ENCODE data around the gene DLG1. TPM values are rescaled to one million over a fixed set of nuclear protein-coding genes. Genes with fewer than 3 reads are reported as not detected.
A peak's percentile ranks its signal among the peaks of the same experiment; 100 is the strongest.
"Not testable (repeated sequence)": the region's sequence is repeated elsewhere in the genome, so short reads cannot be mapped to it uniquely, and the experiment has no call there.

DLG1 gene
- total RNA-seq, 1 donor from 2014 or later: 138 TPM

DNA sequence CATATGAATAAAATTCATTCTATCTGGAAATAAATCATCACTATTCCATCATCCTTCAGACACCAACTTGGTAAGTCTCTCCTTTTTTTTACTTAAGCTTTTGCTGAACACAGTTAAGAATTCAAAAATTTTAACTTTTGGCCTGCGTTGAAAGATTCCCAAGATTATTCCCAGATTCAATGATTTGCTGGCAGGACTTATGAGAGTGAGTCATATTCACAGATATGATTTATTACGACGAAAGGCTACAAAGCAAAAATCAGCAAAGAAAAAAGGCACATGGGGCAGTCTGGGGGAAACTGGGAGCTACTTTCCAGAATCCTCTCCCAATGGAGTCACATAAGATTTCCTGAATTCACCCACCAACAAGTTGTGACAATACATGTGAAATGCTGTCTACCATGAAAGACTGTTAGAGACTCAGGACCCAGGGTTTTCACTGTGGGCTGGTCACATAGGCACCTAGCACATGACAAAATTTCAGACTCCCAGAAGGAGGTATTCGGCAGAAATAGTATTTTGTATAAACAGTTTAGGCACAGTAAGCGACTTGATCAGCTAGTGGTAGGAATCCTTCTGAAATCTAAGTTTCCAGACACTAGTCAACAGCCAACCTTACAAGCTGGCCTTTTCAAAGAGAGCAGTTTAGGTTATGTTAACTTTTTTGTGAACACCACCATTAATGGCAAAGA is 82.1 kb downstream of the DLG1 start:
- TF ChIP-seq EZH2 (IDR thresholded peaks at IDR 0.05) (no peak), EZH2phosphoT487 (IDR thresholded peaks at IDR 0.05) (no peak)
- TF ChIP-seq, protein P1, sequence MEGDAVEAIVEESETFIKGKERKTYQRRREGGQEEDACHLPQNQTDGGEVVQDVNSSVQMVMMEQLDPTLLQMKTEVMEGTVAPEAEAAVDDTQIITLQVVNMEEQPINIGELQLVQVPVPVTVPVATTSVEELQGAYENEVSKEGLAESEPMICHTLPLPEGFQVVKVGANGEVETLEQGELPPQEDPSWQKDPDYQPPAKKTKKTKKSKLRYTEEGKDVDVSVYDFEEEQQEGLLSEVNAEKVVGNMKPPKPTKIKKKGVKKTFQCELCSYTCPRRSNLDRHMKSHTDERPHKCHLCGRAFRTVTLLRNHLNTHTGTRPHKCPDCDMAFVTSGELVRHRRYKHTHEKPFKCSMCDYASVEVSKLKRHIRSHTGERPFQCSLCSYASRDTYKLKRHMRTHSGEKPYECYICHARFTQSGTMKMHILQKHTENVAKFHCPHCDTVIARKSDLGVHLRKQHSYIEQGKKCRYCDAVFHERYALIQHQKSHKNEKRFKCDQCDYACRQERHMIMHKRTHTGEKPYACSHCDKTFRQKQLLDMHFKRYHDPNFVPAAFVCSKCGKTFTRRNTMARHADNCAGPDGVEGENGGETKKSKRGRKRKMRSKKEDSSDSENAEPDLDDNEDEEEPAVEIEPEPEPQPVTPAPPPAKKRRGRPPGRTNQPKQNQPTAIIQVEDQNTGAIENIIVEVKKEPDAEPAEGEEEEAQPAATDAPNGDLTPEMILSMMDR (IDR thresholded peaks at IDR 0.05): no peak
- Mint-ChIP-seq H3K36me3 (peaks cover 23% of the 10 kb centered on the region), H3K4me3 (no peak overlapping the region), H3K27ac (no peak overlapping the region), H3K4me1 (peaks cover 4% of the 10 kb centered on the region), H3K9me3 (peaks cover 17% of the 10 kb centered on the region), H3K27me3 (ENCODE audit: insufficient read depth, low read depth) (no peaks in the 10 kb centered on the region)
- H3K79me2 ChIP-seq (ENCODE audit: low read depth): peaks cover 100% of the 10 kb centered on the region
- H3F3A ChIP-seq (ENCODE audit: low read depth): peaks cover 9% of the 10 kb centered on the region
- H2AFZ ChIP-seq (replicated peaks): no peak overlapping the region
- H3K4me3 ChIP-seq: no peak overlapping the region
- no peak overlapping the region for H3K9ac ChIP-seq
- H3K27ac ChIP-seq: peak overlapping the region; percentile 55
- no peaks in the 10 kb centered on the region for H3K27me3 ChIP-seq
- H3K9me3 ChIP-seq (ENCODE audit: low read depth): no peaks in the 10 kb centered on the region
- H3K4me2 ChIP-seq: no peak overlapping the region
- peaks cover 30% of the 10 kb centered on the region for H4K20me1 ChIP-seq (ENCODE audit: low read depth)
- H3K36me3 ChIP-seq: no peaks in the 10 kb centered on the region
- no peaks in the 10 kb centered on the region for H3K4me1 ChIP-seq
- DNase-seq (ENCODE audit: low spot score): no peak

DNA sequence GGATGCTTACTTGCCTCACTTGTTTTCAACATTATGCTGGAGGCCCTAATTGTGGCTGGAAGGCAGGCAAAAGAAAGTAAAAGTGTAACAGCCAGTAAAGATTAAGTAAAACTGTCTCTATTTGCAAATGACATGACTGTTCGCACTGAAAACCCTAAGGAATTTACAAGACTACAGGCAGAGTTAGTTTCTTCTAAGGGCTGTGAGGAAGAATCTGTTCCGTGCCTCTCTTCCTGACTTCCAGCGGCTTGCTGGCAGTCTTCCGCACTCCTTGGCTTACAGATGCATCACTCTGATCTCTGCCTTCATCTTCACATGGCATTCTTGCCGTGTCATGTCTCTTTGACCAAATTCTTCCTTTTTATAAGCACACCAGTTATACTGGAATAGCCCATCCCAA is 86.1 kb downstream of the DLG1 start:
- Histone ChIP-seq H3K4me1 (peaks cover 19% of the 10 kb centered on the region), H3K4me3 (no peak overlapping the region), H3K9me3 (ENCODE audit: low read depth) (no peaks in the 10 kb centered on the region), H2AFZ (replicated peaks) (no peak overlapping the region), H3K9ac (no peak overlapping the region), H3K27me3 (no peaks in the 10 kb centered on the region), H3K79me2 (ENCODE audit: low read depth) (peaks cover 100% of the 10 kb centered on the region), H3K36me3 (no peaks in the 10 kb centered on the region), H4K20me1 (ENCODE audit: low read depth) (peaks cover 31% of the 10 kb centered on the region), H3K27ac (no peak overlapping the region), H3K4me2 (no peak overlapping the region), H3F3A (ENCODE audit: low read depth) (peaks cover 15% of the 10 kb centered on the region)
- DNase-seq (ENCODE audit: low spot score): no peak
- H3K9me3 Mint-ChIP-seq: peaks cover 30% of the 10 kb centered on the region
- H3K4me3 Mint-ChIP-seq: no peak overlapping the region
- TF ChIP-seq, protein P1 (IDR thresholded peaks at IDR 0.05): no peak
- TF ChIP-seq EZH2phosphoT487 (IDR thresholded peaks at IDR 0.05) (no peak), EZH2 (IDR thresholded peaks at IDR 0.05) (no peak)
- H3K4me1 Mint-ChIP-seq: peaks cover under 1% of the 10 kb centered on the region
- no peaks in the 10 kb centered on the region for H3K27me3 Mint-ChIP-seq (ENCODE audit: insufficient read depth, low read depth)
- H3K27ac Mint-ChIP-seq: no peak overlapping the region
- H3K36me3 Mint-ChIP-seq: peaks cover 38% of the 10 kb centered on the region

DNA sequence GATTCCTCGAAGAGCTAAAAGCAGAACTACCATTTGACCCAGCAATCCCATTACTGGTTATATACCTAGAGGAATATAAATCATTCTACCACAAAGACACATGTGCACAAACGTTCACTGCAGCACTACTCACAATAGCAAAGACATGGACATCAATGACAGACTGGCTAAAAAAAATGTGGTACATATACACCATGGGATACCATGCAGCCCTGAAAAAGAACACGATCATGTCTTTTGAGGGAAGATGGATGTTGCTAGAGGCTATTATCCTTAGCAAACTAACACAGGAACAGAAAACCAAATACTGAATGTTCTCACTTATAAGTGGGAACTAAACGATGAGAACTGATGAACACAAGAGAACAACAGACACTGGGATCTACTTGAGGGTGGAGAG is 86.7 kb downstream of the DLG1 start:
- H4K20me1 ChIP-seq (ENCODE audit: low read depth): peaks cover 35% of the 10 kb centered on the region
- not testable (repeated sequence) for H3K27ac Mint-ChIP-seq; H3K27ac ChIP-seq; H3K4me1 Mint-ChIP-seq; H3K36me3 ChIP-seq; H3K4me2 ChIP-seq; H3K9ac ChIP-seq; H2AFZ ChIP-seq (replicated peaks); H3K27me3 ChIP-seq; H3K4me3 ChIP-seq; H3K9me3 ChIP-seq (ENCODE audit: low read depth); H3K27me3 Mint-ChIP-seq (ENCODE audit: insufficient read depth, low read depth); DNase-seq (ENCODE audit: low spot score); H3K4me3 Mint-ChIP-seq
- peaks cover 38% of the 10 kb centered on the region for H3K36me3 Mint-ChIP-seq
- H3K79me2 ChIP-seq (ENCODE audit: low read depth): peaks cover 100% of the 10 kb centered on the region
- peaks cover 30% of the 10 kb centered on the region for H3K9me3 Mint-ChIP-seq
- H3K4me1 ChIP-seq: peaks cover 19% of the 10 kb centered on the region
- peaks cover 15% of the 10 kb centered on the region for H3F3A ChIP-seq (ENCODE audit: low read depth)

All from neural progenitor cell (in vitro differentiated cells).